Activated gamma-delta T cell (primary cell): Measurements from ENCODE around the gene BNIP3.
"Not testable (repeated sequence)": the region's sequence is repeated elsewhere in the genome, so short reads cannot be mapped to it uniquely, and the experiment has no call there.

Source experiments
- DNase-seq: peaks from one replicate; lab custom pipeline; 2025; lab: John Stamatoyannopoulos, UW

BNIP3 gene

GRCh38 chr10:132001238-132001972 is 19.7 kb upstream of the BNIP3 start:
- no peak for DNase-seq

GRCh38 chr10:131998845-131999681 is 17.3 kb upstream of the BNIP3 start:
- DNase-seq = no peak

DNA sequence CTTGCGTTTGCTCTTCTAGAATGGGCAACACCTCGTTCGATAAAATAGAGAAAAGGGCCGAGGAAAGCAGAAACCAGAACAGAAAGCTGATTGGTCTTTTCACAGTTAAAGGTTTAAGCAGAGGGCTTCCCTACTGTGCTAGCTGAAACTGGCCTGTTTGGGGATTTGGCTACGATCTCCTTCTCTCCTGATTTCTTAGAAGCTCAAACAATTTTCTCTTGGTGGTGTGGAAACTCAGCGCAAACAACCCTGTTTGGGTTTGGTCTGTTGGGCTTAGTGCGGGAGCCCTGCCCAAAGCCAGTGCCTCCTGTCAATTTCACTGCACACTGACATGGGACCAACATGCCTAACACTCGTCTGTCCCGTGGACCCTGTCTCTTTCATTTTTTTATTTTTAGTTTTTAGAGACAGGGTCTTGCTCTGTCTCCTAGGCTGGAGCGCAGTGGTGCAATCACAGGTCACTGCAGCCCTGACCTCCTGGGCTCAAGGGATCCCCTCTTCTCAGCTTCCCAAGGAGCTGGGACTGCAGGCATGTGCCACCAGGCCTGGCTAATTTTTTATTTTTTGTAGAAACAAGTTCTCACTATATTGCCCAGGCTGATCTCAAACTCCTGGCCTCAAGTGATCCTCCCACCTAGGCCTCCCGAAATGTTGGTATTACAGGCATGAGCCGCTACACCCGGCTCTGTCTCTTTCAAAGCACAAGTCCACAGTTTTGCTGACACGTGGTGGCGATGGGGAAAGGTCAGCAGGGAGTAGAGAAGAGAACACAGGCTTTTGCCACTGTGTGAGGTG is 16.5 kb upstream of the BNIP3 start:
- DNase-seq = no peak

DNA sequence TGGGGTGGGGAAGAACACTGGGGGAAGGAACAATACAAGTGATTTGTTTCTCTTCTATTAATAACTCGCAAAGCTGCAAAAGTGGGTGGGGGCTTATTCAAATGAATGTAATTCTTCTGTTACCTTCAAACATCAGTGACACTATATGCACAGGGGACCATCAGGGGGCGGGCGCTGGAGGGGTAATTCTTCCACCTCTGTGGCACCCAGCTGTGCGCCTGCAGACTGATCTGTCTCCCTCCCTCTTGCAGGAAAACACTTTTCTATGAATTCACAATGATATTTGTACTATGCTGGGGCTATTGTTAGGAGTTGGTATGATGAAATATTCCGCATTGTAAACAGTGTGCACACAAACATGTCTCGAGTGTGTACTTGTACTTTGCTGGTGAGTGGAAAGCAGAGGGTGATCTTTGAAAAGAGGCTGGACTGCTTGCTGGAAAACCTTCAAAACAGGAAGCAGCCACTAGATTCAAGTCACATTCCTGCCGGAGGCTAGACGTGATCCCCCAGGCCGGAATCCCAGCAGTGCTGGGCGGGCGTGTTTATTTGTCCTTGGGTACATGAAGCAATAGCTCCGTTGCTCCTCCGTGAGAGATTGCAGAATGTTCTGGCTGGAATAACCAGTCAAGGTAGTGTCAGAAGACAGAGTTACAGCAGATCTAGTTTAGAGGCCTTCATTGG is 15.8 kb upstream of the BNIP3 start:
- DNase-seq = no peak

GRCh38 chr10:131996466-131997365 is 15.0 kb upstream of the BNIP3 start:
- no peak for DNase-seq

DNA sequence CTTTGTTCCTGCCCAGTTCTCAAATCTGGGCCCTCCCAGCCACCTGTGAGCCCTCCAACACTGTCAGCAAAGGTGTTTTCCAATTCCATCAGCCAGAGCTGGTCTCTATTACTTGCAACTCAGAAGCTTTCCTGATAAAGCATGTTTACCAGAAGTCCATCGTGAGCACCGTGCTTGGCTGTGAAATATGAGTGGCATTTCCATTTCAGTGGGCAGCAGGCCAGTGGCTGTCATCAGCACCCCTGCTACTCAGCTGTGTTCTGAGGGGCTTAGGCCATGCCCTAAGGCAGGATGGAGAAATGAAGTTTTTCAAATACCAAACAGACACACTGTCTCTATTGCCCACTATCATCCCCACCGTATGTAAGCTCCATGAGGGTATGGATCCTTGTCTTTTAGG is 12.7 kb upstream of the BNIP3 start:
- no peak for DNase-seq

- no peak for DNase-seq
These were observed 11.6 kb upstream of the BNIP3 start for GRCh38 chr10:131993275-131993674.

- no peak for DNase-seq
These were observed 10.0 kb upstream of the BNIP3 start for GRCh38 chr10:131991726-131992125.

DNA sequence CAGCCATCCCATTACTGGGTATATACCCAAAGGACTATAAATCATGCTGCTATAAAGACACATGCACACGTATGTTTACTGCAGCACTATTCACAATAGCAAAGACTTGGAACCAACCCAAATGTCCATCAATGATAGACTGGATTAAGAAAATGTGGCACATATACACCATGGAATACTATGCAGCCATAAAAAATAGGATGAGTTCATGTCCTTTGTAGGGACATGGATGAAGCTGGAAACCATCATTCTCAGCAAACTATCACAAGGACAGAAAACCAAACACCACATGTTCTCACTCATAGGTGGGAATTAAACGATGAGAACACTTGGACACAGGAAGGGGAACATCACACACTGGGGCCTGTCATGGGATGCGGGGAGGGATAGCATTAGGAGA is 6.1 kb upstream of the BNIP3 start:
- DNase-seq = not testable (repeated sequence)

- DNase-seq = not testable (repeated sequence)
These were observed 5.6 kb upstream of the BNIP3 start for GRCh38 chr10:131987301-131987700.

DNA sequence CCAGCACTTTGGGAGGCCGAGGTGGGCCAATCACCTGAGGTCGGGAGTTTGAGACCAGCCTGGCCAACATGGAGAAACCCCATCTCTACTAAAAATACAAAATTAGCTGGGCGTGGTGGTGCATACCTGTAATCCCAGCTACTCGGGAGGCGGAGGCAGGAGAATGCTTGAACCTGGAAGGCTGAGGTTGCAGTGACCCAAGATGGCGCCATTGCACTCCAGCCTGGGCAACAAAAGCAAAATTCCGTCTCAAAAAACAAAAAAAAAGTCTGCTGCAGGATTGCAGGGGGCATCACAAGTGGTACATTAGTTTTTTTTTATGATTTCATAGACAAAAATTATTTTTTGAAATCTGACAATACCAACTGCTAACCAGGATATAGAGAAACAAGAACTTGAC is 5.1 kb upstream of the BNIP3 start:
- not testable (repeated sequence) for DNase-seq

DNA sequence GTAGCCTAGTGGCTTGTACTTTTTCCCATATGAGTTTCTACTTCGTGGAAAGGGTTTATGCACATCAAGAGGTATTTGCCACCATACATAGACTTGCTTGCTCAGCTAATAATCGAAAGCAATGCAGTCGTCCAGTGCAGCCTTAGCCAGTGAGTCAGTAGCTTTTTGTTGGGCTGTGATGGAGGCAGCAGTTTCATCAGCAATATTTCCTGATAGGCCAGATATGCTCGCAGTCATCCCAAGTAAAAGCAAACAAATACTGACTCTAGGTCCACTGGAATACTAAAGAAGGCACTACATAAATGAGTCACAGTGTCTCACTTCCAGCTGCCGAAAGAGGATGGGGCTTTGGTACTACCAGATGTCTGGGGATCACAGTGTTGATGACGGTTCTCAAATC is 2.1 kb upstream of the BNIP3 start:
- no peak for DNase-seq

- DNase-seq = no peak
These were observed 1.1 kb upstream of the BNIP3 start for GRCh38 chr10:131982796-131983195.

DNA sequence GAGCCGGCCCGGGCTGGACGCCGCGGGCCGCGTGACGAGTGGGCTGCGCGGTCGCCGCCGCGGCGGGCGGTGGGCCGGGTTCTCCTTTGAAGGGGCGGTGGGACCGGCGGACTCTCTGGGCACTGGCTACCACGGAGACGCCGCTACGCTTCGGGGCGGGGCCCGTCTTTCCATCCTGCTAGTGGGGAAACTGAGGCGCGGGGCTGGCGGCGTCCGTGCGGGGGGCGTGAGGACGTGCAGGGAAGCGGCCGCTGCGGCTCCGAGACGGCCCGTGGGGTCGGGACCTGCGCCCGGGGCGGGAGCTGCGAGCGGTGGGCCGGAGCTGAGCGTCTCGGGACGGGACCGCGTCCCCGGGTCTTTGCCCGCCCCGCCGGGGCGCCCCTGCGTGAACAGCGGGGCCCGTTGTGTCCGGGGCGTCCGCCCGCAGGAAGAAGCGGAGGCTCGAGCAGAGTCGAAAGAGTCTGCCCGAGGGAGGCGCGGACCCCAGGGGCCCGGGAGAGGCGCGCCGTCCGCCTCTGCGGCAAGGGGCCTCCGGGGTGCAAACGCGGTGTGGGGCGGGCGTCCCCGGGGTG is 548 bp upstream of the BNIP3 start:
- DNase-seq = peak; percentile 58

GRCh38 chr10:131980761-131981428 is 828 bp downstream of the BNIP3 start:
- no peak for DNase-seq

DNA sequence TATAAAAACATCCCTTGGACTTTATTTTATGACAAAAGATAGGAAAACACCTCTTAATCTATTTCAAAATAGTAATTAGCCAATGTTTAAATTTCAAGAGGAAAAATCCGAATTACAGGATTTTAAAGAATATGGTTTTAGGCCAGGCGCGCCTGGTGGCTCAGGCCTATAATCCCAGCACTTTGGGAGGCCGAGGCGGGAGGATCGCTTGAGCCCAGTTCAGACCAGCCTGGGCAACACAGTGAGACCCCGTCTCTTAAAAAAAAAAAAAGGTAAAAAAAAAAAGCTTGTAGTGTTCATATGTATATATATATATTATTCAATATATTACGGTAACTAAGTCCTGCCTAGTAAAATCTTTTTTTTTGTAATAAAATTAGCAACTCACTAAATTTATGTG is 1.4 kb downstream of the BNIP3 start:
- no peak for DNase-seq

- no peak for DNase-seq
These were observed 1.9 kb downstream of the BNIP3 start for GRCh38 chr10:131979821-131980270.

- DNase-seq = no peak
These were observed 2.4 kb downstream of the BNIP3 start for GRCh38 chr10:131979336-131979735.

- no peak for DNase-seq
These were observed 2.9 kb downstream of the BNIP3 start for GRCh38 chr10:131978851-131979250.

- no peak for DNase-seq
These were observed 3.4 kb downstream of the BNIP3 start for GRCh38 chr10:131978366-131978765.
